ENCODE measurements around the gene ESR1.

Gene ESR1

GRCh38 chr6:152143359-152143758 is 335.9 kb downstream of the ESR1 start:
- DNase-seq (ENCODE audit: insufficient read length, low spot score) (no peak), FAIRE-seq (no peak)
- no peak for TF ChIP-seq CTCF (IDR thresholded peaks at IDR 0.05; ENCODE audit: insufficient read depth, missing control alignments)

GRCh38 chr6:152146385-152146784 is 338.9 kb downstream of the ESR1 start:
- no peak for FAIRE-seq
- no peak for TF ChIP-seq CTCF (IDR thresholded peaks at IDR 0.05; ENCODE audit: insufficient read depth, missing control alignments)
- no peak for DNase-seq (ENCODE audit: insufficient read length, low spot score)

- no peak for TF ChIP-seq CTCF (IDR thresholded peaks at IDR 0.05; ENCODE audit: insufficient read depth, missing control alignments)
- no peak for DNase-seq (ENCODE audit: insufficient read length, low spot score)
- no peak for FAIRE-seq
Measured at GRCh38 chr6:152147269-152147668, 339.8 kb downstream of the ESR1 start.

- DNase-seq (ENCODE audit: insufficient read length, low spot score) (no peak), FAIRE-seq (no peak)
- no peak for TF ChIP-seq CTCF (IDR thresholded peaks at IDR 0.05; ENCODE audit: insufficient read depth, missing control alignments)
Measured at GRCh38 chr6:152148412-152148811, 340.9 kb downstream of the ESR1 start.

- TF ChIP-seq CTCF (IDR thresholded peaks at IDR 0.05; ENCODE audit: insufficient read depth, missing control alignments) = no peak
- DNase-seq (ENCODE audit: insufficient read length, low spot score) = no peak
- FAIRE-seq = no peak
Measured at GRCh38 chr6:152150196-152150595, 342.7 kb downstream of the ESR1 start.

- DNase-seq (ENCODE audit: insufficient read length, low spot score) = no peak
- no peak for FAIRE-seq
- TF ChIP-seq CTCF (IDR thresholded peaks at IDR 0.05; ENCODE audit: insufficient read depth, missing control alignments) = no peak
Measured at GRCh38 chr6:152151920-152152319, 344.4 kb downstream of the ESR1 start.

GRCh38 chr6:152154559-152155356 is 347.3 kb downstream of the ESR1 start:
- TF ChIP-seq CTCF (IDR thresholded peaks at IDR 0.05; ENCODE audit: insufficient read depth, missing control alignments) = no peak
- DNase-seq (ENCODE audit: insufficient read length, low spot score) = no peak
- no peak for FAIRE-seq

Data from D721Med (cell line).